ENCODE results near the gene MAP4K1.

MAP4K1 gene

DNA sequence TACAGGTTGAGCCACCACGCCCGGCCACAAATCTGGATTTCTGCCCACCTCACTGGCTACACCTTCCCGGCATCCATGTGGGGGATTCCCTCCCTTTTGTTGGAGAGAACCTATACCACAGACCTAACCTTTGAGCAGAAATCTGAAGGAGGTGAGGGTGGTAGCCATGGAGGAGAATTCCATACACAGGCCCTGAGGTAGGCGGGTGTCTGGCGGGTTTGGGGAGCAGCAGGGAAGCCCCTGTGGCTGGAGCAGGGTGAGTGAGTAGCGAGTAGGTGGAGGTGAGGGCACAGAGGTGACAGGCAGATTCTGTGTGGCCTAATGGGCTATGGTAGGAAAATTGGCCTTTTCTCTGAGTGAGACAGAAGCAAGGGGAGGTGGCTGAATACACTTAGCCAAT is 11.8 kb upstream of the MAP4K1 start:
- ChIA-PET POLR2A (ENCODE audit: low non-redundant PET) (no interaction called here), CTCF (interaction anchor here (0.6 kb wide), 1 partner anchor 82 kb away, joined by 3 read pairs; no protein-coding TSS in a partner anchor)
- DNase-seq (ENCODE audit: low spot score): no peak
- TF ChIP-seq, protein P1, sequence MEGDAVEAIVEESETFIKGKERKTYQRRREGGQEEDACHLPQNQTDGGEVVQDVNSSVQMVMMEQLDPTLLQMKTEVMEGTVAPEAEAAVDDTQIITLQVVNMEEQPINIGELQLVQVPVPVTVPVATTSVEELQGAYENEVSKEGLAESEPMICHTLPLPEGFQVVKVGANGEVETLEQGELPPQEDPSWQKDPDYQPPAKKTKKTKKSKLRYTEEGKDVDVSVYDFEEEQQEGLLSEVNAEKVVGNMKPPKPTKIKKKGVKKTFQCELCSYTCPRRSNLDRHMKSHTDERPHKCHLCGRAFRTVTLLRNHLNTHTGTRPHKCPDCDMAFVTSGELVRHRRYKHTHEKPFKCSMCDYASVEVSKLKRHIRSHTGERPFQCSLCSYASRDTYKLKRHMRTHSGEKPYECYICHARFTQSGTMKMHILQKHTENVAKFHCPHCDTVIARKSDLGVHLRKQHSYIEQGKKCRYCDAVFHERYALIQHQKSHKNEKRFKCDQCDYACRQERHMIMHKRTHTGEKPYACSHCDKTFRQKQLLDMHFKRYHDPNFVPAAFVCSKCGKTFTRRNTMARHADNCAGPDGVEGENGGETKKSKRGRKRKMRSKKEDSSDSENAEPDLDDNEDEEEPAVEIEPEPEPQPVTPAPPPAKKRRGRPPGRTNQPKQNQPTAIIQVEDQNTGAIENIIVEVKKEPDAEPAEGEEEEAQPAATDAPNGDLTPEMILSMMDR (conservative IDR thresholded peaks at IDR 0.05; ENCODE audit: low read depth): no peak
- peak overlapping the region; percentile 55 for H3K27ac ChIP-seq

DNA sequence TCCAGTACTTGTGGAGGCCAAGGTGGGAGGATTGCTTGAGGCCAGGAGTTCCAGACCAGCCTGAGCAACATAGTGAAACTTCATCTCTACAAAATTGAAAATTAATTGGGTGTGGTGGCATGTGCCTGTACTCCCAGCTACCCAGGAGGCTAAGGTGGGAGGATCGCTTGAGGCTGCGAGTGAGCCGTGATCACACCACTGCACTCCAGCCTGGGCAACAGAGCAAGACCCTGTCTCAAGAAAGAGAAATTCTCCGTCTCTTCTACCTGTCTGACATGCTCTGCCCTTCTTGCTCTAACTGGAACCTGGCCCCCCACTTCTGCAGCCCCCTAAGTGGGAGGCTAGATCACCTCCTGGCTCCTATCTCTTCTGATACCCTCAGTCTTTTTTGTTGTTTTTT is 8.6 kb upstream of the MAP4K1 start:
- H3K27ac ChIP-seq: no peak overlapping the region
- no peak for DNase-seq (ENCODE audit: low spot score)
- ChIA-PET POLR2A (ENCODE audit: low non-redundant PET) (no interaction called here), CTCF (no interaction called here)
- TF ChIP-seq, protein P1 (conservative IDR thresholded peaks at IDR 0.05; ENCODE audit: low read depth): no peak

DNA sequence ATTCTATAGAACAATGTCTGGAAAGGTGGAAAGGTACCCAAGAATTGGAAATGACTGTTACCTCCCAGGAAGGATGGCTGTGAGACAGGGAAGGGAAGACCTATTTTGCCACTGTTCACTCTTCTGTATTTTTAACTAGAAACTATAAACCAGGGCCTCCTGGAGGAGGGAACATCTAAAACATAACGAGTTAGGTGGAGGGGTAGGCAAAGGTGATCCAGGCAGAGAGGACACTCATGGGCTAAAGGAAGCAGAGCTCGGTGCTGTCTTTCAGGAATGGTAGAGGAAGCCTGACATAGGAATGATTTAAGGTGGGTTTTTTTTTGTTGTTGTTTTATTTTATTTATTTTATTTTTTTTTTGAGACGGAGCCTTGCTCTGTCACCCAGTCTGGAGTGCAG is 7.1 kb upstream of the MAP4K1 start:
- H3K27ac ChIP-seq: no peak overlapping the region
- TF ChIP-seq, protein P1 (conservative IDR thresholded peaks at IDR 0.05; ENCODE audit: low read depth): no peak
- no peak for DNase-seq (ENCODE audit: low spot score)
- CTCF ChIA-PET: interaction anchor here (0.6 to 1.0 kb wide), 2 partner anchors 33 to 94 kb away, joined by 3 to 7 read pairs; no protein-coding TSS in a partner anchor
- POLR2A ChIA-PET (ENCODE audit: low non-redundant PET): interaction anchor here (0.5 kb wide), 1 partner anchor 106 kb away, joined by 3 read pairs; no protein-coding TSS in a partner anchor

DNA sequence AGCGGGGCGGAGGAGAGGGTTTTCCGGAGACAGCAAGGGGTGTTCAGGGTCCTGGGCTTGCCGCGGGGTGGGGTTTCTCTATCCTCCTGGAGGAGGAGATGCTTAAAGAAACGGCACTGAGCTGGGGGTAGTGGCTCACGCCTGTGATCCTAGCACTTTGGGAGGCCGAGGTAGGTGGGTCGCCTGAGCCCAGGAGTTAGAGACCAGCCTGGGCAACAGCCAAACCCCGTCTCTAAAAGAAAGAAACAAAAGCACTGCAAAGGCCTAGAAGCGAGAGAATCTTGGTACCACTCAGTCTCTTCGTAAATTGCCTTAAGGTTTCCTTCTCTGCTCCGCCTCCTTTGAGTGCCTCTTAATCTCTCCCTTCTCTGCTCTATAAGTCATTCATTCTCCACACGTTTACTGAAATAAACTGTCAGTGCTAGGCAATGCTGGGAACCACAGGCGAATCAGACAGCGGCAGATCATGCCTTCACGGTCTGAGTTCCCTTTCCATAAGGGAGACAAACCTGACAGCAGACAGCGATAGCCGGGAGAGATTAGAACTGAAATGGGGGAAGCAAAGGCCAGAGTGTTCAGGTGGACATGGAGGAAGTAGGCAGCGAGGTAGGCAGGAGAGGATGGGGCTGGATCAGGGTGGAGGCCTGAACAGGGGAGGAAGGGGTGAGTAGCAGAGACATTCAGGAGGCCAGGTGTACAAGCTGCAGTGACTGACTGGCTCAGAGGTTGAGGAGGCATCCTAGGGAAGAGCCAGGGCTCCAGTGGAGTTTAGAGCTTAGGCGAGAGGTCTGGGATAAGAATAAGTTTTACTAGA is 1.8 kb upstream of the MAP4K1 start:
- CTCF ChIA-PET: interaction anchor here (0.5 to 1.7 kb wide), 3 partner anchors 17 to 327 kb away, joined by 3 to 7 read pairs (median 3); no protein-coding TSS in a partner anchor
- POLR2A ChIA-PET (ENCODE audit: low non-redundant PET): interaction anchor here (0.6 to 1.2 kb wide), 4 partner anchors 10 to 40 kb away, joined by 3 to 6 read pairs (median 3); partner anchors contain the start of gene ACTN4
- TF ChIP-seq, protein P1 (conservative IDR thresholded peaks at IDR 0.05; ENCODE audit: low read depth): no peak
- DNase-seq (ENCODE audit: low spot score): no peak
- peak overlapping the region; percentile 89 for H3K27ac ChIP-seq

DNA sequence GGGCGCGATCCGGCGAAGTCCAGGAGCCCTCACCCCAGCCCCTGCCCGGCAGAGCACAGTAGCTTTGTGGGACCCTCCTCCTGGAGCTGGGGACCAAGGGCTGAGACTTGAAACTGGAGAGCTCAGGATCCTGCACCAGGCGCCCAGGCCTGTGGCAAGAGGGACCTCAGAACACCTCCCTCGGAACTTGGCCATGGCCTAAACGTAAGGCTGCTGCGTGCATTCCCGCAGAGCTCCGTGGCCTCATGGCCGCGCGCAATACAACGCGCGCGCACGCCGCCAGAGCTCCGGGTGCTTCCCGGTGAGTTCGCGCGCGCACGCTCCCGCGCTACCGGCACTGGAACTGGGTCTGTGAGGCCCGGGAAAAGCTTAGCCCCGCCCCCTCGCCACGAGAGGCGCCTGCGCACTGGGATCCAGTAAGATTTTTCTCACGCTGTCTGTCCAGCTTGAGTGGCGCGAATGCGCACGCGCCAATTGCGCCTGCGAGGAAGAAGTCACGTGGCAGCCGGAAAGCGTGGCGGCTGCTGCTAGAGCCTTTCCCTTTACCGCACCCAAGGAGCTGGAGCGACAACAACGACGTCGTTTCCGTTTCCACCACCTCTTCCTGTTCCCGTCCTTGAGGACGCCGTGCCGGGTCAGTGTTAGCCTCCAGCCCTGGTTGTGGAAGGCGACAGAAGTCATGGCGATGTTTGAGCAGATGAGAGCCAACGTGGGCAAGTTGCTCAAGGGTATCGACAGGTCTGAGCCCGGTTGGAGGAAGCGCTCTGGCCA is 1.0 kb upstream of the MAP4K1 start, which contains the start of gene EIF3K:
TSS of gene EIF3K (plus strand) at position 599 of the 771 bp plus-strand sequence. CDS start at position 680, 81 bp downstream.
- CTCF ChIA-PET: interaction anchor here (0.5 to 1.7 kb wide), 3 partner anchors 18 to 328 kb away, joined by 3 to 7 read pairs (median 3); no protein-coding TSS in a partner anchor
- H3K27ac ChIP-seq: peak within 1 kb of the TSS; percentile 89
- POLR2A ChIA-PET (ENCODE audit: low non-redundant PET): interaction anchor here (0.6 to 1.2 kb wide), 4 partner anchors 9 to 39 kb away, joined by 3 to 6 read pairs (median 3); partner anchors contain the start of gene ACTN4
- TF ChIP-seq, protein P1 (conservative IDR thresholded peaks at IDR 0.05; ENCODE audit: low read depth): no peak
- DNase-seq (ENCODE audit: low spot score): peak; percentile 98

DNA sequence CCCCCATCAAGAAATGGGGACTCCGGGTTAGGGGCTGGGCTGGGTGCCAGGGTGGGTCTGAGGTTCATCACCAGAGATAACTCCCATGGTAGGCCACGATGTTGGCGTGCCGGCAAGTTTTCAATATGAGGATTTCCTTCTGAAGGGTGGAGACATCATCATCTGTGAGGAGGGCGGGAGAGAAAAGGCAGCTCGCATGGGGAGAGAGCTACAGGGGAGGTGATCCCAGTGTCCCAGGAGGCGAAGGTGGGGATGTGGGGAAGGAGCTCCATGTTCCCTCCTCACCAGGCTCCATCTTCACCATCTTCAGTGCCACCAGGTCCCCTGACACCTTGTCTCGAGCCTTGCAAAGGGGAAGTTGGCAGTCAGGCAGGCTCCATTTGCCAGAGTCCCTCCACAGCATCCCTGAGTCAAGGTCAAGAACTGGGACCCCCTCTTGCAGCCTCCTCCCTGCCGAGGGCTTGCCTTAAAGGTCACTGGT is 430 bp downstream of the MAP4K1 start:
- peak overlapping the region; percentile 89 for H3K27ac ChIP-seq
- no peak for DNase-seq (ENCODE audit: low spot score)
- CTCF ChIA-PET: interaction anchor here (0.6 kb wide), 1 partner anchor 72 kb away, joined by 3 read pairs; no protein-coding TSS in a partner anchor
- POLR2A ChIA-PET (ENCODE audit: low non-redundant PET): interaction anchor here (1.0 kb wide), 1 partner anchor 66 kb away, joined by 5 read pairs; no protein-coding TSS in a partner anchor
- TF ChIP-seq, protein P1 (conservative IDR thresholded peaks at IDR 0.05; ENCODE audit: low read depth): no peak
